ENCODE data around the gene KDSR. TPM values are rescaled to one million over a fixed set of nuclear protein-coding genes. Genes with fewer than 3 reads are reported as not detected.

Gene KDSR
- total and polyA plus RNA-seq, 12 donors, result 9.4 to 41.6 (median 32.8) TPM

DNA sequence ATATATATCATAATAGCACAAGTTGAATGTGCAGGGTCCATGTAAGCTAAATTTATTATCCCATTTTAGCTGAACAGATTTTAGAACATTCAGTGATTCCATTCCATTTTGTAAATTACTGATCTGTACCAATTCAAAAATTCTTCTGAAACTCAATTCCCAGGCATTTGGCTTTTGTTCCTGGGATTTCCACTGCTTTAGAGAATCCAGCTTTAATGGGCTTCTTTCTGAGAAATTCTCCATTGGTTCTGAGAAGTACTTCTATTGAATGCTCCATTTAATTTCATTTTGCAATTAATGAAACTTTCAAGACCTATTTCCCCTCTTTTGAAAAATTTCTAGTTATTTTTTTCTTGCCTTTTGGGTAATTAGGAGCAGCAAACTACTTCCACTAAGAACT lies 84.2 kb downstream of the KDSR start:
- ATAC-seq (no peak), DNase-seq (no peak)
- Histone ChIP-seq H3K4me3 (no peak overlapping the region), H3K36me3 (no peaks in the 10 kb centered on the region), H3K9me3 (no peaks in the 10 kb centered on the region), H3K4me1 (peaks cover 0 to 37% (median 13%) of the 10 kb centered on the region in 9 donors), H3K27ac (no peak overlapping the region), H3K27me3 (no peaks in the 10 kb centered on the region)
- no peak for TF ChIP-seq CTCF (IDR thresholded peaks at IDR 0.05)
- intact Hi-C loops (cut with DNase I), result loop anchor here in 1 of 10 donors (5.0 kb wide), 1 partner anchor 35 kb away; no protein-coding TSS in a partner anchor

Other genes with a start within 250 kb of the KDSR start
- gene BCL2, start 47.4 kb downstream of the KDSR start, total RNA-seq, result 10 to 100 TPM in 4 of 10 donors, 1 to 10 TPM in 6; 5.2 to 23.1 (median 9.8) TPM
- gene BCL2, start 47.4 kb downstream of the KDSR start, polyA plus RNA-seq, result 1 to 10 TPM; 1.5 to 3.2 TPM
- 10 to 100 TPM; 19.7 to 39.6 (median 22.8) TPM for gene VPS4B, start 55.3 kb upstream of the KDSR start, total RNA-seq
- gene VPS4B, start 55.3 kb upstream of the KDSR start, polyA plus RNA-seq, result 1 to 10 TPM; 6.1 to 7.3 TPM
- gene SERPINB5, start 109.8 kb upstream of the KDSR start, total RNA-seq, result not detected
- gene SERPINB5, start 109.8 kb upstream of the KDSR start, polyA plus RNA-seq, result under 1 TPM in 1 of 2 donors, not detected in 1; 0.03 TPM
- not detected for gene SERPINB12, start 175.2 kb upstream of the KDSR start, total RNA-seq
- not detected for gene SERPINB12, start 175.2 kb upstream of the KDSR start, polyA plus RNA-seq
- not detected for gene SERPINB13, start 220.1 kb upstream of the KDSR start, total RNA-seq
- gene SERPINB13, start 220.1 kb upstream of the KDSR start, polyA plus RNA-seq, result under 1 TPM in 1 of 2 donors, not detected in 1; 0.04 TPM